HL-60 (cell line): ENCODE data around the gene SCARB2.

Source experiments
- DNase-seq, 2 experiments: peaks; one replicate each; pipeline ENCODE4 v3.0.0-alpha.2; 2010 to 2020; ENCODE audit warnings: low read depth in 1 of 2, low spot score in 1 of 2
- H3K27ac ChIP-seq: fragments of 250-450 bp; sonication (Bioruptor Pico); replicated peaks from 2 replicates; pipeline ENCODE4 v1.5.1; 2020; ENCODE audit warnings: mild to moderate bottlenecking, moderate library complexity
- H3K27me3 ChIP-seq: fragments of 250-450 bp; sonication (Bioruptor Pico); 2 replicates; pipeline ENCODE4 v1.5.1; 2021; ENCODE audit warnings: mild to moderate bottlenecking, moderate library complexity; ENCODE audit not compliant: insufficient read depth, poor library complexity, severe bottlenecking
- H3K4me3 ChIP-seq: replicated peaks from 2 replicates; pipeline ENCODE4 v1.5.1; 2011; ENCODE audit warnings: mild to moderate bottlenecking, control low read depth, low read length; ENCODE audit not compliant: insufficient read depth
- CTCF ChIP-seq: IDR thresholded peaks from one replicate; pipeline ENCODE4 v1.5.1; 2011; ENCODE audit warnings: low read length, control low read depth, inconsistent platforms; ENCODE audit not compliant: insufficient read depth
- GABPA ChIP-seq: IDR thresholded peaks from 2 replicates; pipeline ENCODE4 v1.6.1; 2012; ENCODE audit warnings: low read depth
- POLR2AphosphoS5 ChIP-seq: IDR thresholded peaks from 2 replicates; pipeline ENCODE4 v1.6.1; 2012; ENCODE audit warnings: low read depth
- REST ChIP-seq: IDR thresholded peaks from 2 replicates; pipeline ENCODE4 v1.6.1; 2012; ENCODE audit warnings: low read depth; ENCODE audit not compliant: insufficient replicate concordance
- SPI1 ChIP-seq: IDR thresholded peaks from 2 replicates; pipeline ENCODE4 v1.6.1; 2012; ENCODE audit warnings: low read depth, mild to moderate bottlenecking, borderline replicate concordance

The SCARB2 gene

GRCh38 chr4:76209881-76210280 lies 3.7 kb downstream of the SCARB2 start:
- Histone ChIP-seq H3K27me3 (no peaks in the 10 kb centered on the region), H3K27ac (no peak overlapping the region), H3K4me3 (no peak overlapping the region)
- TF ChIP-seq GABPA: no peak
- no peak for TF ChIP-seq POLR2AphosphoS5
- TF ChIP-seq REST: no peak
- TF ChIP-seq SPI1: no peak
- TF ChIP-seq CTCF: no peak
- no peak for DNase-seq

GRCh38 chr4:76208005-76208765 lies 5.4 kb downstream of the SCARB2 start:
- H3K4me3 ChIP-seq: no peak overlapping the region
- DNase-seq: no peak

More at GRCh38 chr4:76208005-76208765, 5.4 kb downstream of the SCARB2 start:
- no peak overlapping the region; the same call in 1 of the 2 replicates for H3K27ac ChIP-seq
- TF ChIP-seq CTCF (no peak), REST (no peak), POLR2AphosphoS5 (no peak), SPI1 (no peak), GABPA (no peak)
- H3K27me3 ChIP-seq: no peaks in the 10 kb centered on the region
